GM10266 (cell line): ENCODE data around the gene PRTFDC1.

Experiments
- DNase-seq: peaks from one replicate; pipeline ENCODE4 v3.0.0; 2012; ENCODE audit errors: extremely low spot score
- TF ChIP-seq, protein P1 (sequence below): IDR thresholded peaks from 2 replicates; pipeline ENCODE4 v1.5.1; 2012; ENCODE audit warnings: mild to moderate bottlenecking, low read depth; ENCODE audit not compliant: control insufficient read depth, insufficient read depth; ENCODE audit errors: missing control alignments

Gene PRTFDC1

DNA sequence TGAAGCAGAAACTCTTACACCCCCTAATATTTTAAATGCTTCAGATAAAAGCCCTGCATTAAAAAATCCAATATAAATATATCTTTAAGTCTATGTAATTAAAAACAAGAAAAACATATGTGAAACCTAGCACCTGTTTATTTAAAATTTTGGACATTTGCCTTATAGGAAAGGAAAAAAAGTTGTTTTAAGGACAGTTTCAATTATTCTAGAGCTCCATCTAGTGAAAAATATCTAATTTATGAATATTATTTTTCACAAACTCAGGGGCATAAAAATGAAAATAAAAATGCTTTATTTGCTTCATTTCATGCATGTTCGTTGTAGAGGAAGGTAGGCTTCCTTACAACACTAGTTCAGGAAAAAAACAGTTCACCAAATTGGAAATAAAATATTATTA lies 37.5 kb upstream of the PRTFDC1 start:
- DNase-seq: no peak

DNA sequence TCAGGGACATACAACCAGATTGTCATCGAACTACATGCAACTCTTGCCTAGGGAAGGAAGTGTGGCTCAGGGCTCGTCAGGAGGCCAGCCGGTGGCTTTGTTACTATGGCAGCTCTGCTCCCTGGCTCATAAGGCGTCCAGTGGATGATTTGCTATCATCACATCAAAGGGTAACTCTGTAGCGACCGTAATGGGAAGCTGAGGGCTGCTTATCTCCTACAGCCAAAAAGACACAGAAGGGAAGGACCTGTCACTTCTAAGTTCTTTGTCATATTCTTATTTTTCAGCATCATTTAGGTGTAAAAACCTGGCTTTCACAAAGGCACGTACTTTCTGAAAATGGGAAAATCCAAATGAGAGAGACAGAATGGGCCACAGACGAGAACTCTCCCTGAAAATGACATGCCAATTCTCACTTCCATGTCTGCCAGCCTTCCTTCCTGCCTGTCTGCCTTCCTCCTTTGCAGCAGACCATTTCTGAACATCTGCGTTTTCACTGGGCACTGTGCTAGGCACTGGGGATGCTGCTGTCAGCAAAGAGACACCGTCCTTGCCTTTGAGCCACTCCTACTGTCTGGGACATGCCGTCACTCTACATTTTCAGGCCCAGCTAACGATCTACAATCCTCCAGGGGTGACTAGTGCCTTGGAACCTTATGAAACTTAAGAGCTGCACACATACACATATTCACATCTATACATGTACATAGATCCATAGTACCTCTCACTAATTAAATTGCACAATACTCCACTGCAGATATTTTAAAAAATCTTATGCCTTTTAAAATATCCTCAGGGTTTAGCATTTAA lies 36.6 kb upstream of the PRTFDC1 start:
- TF ChIP-seq, protein P1, sequence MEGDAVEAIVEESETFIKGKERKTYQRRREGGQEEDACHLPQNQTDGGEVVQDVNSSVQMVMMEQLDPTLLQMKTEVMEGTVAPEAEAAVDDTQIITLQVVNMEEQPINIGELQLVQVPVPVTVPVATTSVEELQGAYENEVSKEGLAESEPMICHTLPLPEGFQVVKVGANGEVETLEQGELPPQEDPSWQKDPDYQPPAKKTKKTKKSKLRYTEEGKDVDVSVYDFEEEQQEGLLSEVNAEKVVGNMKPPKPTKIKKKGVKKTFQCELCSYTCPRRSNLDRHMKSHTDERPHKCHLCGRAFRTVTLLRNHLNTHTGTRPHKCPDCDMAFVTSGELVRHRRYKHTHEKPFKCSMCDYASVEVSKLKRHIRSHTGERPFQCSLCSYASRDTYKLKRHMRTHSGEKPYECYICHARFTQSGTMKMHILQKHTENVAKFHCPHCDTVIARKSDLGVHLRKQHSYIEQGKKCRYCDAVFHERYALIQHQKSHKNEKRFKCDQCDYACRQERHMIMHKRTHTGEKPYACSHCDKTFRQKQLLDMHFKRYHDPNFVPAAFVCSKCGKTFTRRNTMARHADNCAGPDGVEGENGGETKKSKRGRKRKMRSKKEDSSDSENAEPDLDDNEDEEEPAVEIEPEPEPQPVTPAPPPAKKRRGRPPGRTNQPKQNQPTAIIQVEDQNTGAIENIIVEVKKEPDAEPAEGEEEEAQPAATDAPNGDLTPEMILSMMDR: no peak

More for the DNA sequence above, 37.5 kb upstream of the PRTFDC1 start:
- TF ChIP-seq, protein P1: no peak

DNA sequence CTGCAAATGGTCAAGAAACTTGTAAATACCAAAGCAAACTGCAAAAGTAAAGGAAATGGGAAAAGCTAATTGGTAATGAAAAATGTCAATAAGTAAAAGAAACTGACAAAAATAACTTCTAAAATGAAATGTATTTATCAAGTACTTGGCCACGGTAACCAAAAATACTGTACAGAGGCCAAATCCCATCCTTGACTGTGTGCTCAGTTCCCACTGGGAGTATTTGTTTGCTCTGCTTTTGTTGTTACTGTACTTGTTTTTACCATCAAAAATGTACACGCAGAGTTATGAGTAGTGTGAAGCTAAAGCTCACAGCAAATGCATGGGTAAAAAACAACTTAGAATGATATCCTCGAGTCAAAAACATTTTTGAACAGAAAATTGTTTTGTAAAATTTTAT lies 32.5 kb upstream of the PRTFDC1 start:
- no peak for DNase-seq
- TF ChIP-seq, protein P1: no peak

More for the DNA sequence above, 36.6 kb upstream of the PRTFDC1 start:
- no peak for DNase-seq

DNA sequence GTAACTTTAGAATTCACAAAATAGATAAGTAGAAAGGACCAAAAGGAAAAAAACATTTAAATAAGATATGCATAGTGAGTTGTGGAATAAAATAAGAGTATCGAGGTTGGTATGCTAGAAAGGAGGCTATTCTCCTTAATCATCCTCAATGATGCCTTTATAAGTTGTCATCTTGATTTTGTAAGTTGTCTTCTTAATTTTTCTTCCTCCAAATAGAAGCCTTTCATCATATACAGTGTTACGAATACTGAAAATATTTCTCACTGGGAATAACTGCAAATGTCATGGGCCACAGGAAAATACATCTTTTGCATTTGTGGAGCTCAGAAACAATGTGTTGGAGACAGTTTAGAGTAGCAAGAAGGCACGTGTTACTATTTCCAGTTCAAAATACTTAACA lies 31.5 kb upstream of the PRTFDC1 start:
- TF ChIP-seq, protein P1: no peak
- no peak for DNase-seq

DNA sequence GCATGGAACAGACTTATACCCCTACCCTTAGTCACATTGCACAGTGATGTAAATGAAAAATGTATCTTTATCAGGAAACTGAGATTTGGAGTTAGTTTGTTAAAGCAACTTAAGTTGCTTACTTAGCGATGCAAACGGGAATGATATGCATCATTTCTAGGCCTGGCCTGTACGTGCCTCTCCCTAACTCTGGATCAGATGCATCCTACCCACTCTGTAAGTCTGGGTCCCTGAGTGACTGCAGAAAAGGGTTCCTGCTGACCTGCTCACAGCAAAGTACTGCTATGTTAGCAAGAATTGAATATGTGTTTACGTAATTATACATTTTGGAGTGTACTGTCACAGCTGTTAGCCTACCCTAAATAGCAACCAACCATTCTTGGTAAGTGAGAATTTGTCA lies 30.7 kb upstream of the PRTFDC1 start:
- DNase-seq: no peak
- TF ChIP-seq, protein P1: no peak

DNA sequence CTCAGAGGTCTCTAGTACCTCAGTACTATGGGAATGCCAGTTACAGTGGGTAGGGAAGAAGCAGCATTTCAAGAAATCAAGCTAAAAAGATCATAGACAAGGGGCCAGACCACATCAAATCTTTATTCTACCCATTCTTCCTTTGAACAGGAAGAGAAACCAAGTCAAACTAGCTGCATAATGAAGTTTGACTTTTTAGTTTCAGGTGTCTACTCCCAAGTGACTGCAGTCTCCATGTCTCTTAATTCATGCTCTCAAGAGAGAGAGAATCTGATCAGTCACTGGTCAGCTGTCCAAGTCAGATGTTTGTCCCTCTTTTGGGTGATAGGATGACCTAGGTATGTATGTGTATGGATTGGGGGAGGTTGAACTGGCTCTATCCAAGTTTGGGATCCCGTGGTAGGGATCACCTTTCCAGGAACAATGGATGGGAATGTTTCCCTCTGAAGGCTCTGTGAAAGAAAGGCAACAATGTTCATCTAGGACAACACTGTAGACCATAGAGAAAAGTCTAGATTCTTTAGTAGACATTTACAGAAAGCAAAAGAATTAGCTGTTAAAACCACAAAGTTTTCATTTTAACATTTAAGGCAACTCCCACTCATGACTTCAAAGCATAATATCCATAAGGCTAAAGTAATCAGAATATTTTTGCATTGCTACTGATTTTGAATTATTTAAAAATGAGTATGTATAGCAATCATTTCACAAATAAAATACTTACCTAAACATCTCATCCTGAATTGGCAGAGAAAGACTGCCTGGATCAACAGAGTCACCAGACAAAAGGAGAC lies 30.1 kb upstream of the PRTFDC1 start:
- no peak for DNase-seq
- TF ChIP-seq, protein P1: no peak
